Activated B cell treated with CpG ODN at 0.5 μM for 24 hours (primary cell): ENCODE data around the gene OR52E1. TPM values are rescaled to one million over a fixed set of nuclear protein-coding genes. Genes with fewer than 3 reads are reported as not detected.

Experiments used
- ATAC-seq: fragments of 200-7000 bp; cut with Tn5 transposase; one replicate; pipeline ENCODE4 v1.10.0; 2021; ENCODE audit warnings: low read depth, mild to moderate bottlenecking, moderate library complexity
- CTCF ChIA-PET: fragments of 350-600 bp; sonication (Branson Sonifier 250); formaldehyde crosslinking; loops from one replicate; lab custom pipeline; 2021; ENCODE audit warnings: antibody characterized with exemption; lab: Charles Lee
- POLR2A ChIA-PET: fragments of 350-600 bp; sonication (Branson Sonifier 250); formaldehyde crosslinking; loops from one replicate; lab custom pipeline; 2021; ENCODE audit warnings: antibody characterized with exemption; lab: Charles Lee
- DNase-seq: peaks from one replicate; pipeline ENCODE4 v3.0.0; 2022
- H3K27ac Mint-ChIP-seq: one replicate; pipeline ENCODE4 v1.8.0; 2020; ENCODE audit warnings: mixed read lengths
- H3K27me3 Mint-ChIP-seq: one replicate; pipeline ENCODE4 v1.8.0; 2021; ENCODE audit warnings: mixed read lengths
- H3K36me3 Mint-ChIP-seq: one replicate; pipeline ENCODE4 v1.8.0; 2021; ENCODE audit warnings: low read depth, mixed read lengths
- H3K4me1 Mint-ChIP-seq: one replicate; pipeline ENCODE4 v1.8.0; 2021; ENCODE audit warnings: mixed read lengths
- H3K4me3 Mint-ChIP-seq: one replicate; pipeline ENCODE4 v1.8.0; 2020; ENCODE audit warnings: mild to moderate bottlenecking, mixed read lengths
- H3K9me3 Mint-ChIP-seq: one replicate; pipeline ENCODE4 v1.8.0; 2020; ENCODE audit warnings: mixed read lengths
- intact Hi-C: fragments of 100-400 bp; cut with micrococcal nuclease; formaldehyde crosslinking; loops from one replicate; pipeline ENCODE4 v1.15.1; 2024
- total RNA-seq: library from RNA; stranded (reverse); gene quantifications from 2 replicates; pipeline ENCODE4 v1.2.3, GENCODE V29; 2022
- TF ChIP-seq, protein P1 (sequence below): fragments of 200-600 bp; IDR thresholded peaks from one replicate; pipeline ENCODE4 v1.8.0; 2022; ENCODE audit warnings: antibody characterized with exemption, mild to moderate bottlenecking

The OR52E1 gene
- total RNA-seq, 1 donor from 2014 or later, result not detected

DNA sequence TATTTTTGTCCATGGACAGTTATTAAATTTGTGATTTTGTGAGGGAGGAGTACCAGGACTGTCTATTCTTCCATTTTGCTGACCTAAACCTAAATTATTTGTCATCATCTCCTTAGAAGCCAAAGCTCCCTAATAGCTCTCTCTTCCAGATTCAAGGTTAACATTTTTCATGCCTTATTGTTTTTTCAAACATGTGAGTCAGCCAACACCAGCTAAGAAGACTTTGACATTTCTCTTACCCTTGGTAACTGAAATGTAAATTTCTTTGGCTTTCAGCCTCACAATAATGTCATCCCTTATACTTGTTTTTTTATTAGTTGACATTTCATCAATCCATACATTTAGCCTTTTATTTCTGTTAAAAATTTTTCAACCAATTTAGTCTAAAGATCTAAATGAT, 19.2 kb downstream of the OR52E1 start:
- ATAC-seq, result no peak

DNA sequence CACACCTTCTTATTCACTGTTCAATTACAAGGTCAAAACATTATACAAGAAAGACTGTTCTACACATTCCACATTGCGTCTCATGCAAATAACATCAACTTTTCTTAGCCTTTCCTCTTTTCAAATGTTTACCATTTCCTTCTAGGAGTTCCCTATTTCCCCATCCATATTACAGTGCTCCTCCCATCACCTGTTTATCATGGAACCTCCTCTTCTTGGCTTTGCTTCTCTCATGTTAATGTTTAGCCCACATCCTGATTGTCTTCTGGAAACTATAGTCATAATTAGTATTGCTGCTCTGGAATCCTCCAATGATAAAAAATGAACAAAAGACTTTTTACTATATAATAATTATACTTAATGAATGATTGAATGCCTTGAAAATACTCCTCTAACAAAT, 21.3 kb downstream of the OR52E1 start:
- DNase-seq, result no peak
- no peaks in the 10 kb centered on the region for H3K36me3 Mint-ChIP-seq
- H3K4me3 Mint-ChIP-seq, result no peak overlapping the region
- no peaks in the 10 kb centered on the region for H3K4me1 Mint-ChIP-seq
- H3K27ac Mint-ChIP-seq, result no peak overlapping the region
- ChIA-PET CTCF (no interaction called here), POLR2A (no interaction called here)
- intact Hi-C loops, result no loop called here
- no peak for ATAC-seq
- no peaks in the 10 kb centered on the region for H3K9me3 Mint-ChIP-seq
- no peaks in the 10 kb centered on the region for H3K27me3 Mint-ChIP-seq
- TF ChIP-seq, protein P1, sequence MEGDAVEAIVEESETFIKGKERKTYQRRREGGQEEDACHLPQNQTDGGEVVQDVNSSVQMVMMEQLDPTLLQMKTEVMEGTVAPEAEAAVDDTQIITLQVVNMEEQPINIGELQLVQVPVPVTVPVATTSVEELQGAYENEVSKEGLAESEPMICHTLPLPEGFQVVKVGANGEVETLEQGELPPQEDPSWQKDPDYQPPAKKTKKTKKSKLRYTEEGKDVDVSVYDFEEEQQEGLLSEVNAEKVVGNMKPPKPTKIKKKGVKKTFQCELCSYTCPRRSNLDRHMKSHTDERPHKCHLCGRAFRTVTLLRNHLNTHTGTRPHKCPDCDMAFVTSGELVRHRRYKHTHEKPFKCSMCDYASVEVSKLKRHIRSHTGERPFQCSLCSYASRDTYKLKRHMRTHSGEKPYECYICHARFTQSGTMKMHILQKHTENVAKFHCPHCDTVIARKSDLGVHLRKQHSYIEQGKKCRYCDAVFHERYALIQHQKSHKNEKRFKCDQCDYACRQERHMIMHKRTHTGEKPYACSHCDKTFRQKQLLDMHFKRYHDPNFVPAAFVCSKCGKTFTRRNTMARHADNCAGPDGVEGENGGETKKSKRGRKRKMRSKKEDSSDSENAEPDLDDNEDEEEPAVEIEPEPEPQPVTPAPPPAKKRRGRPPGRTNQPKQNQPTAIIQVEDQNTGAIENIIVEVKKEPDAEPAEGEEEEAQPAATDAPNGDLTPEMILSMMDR, result no peak

More for the DNA sequence above, 19.2 kb downstream of the OR52E1 start:
- Mint-ChIP-seq H3K27me3 (no peaks in the 10 kb centered on the region), H3K36me3 (no peaks in the 10 kb centered on the region), H3K4me3 (no peak overlapping the region), H3K9me3 (no peaks in the 10 kb centered on the region), H3K27ac (no peak overlapping the region), H3K4me1 (no peaks in the 10 kb centered on the region)
- intact Hi-C loops, result no loop called here
- CTCF ChIA-PET, result no interaction called here
- POLR2A ChIA-PET, result no interaction called here
- DNase-seq, result no peak
- TF ChIP-seq, protein P1, result no peak

DNA sequence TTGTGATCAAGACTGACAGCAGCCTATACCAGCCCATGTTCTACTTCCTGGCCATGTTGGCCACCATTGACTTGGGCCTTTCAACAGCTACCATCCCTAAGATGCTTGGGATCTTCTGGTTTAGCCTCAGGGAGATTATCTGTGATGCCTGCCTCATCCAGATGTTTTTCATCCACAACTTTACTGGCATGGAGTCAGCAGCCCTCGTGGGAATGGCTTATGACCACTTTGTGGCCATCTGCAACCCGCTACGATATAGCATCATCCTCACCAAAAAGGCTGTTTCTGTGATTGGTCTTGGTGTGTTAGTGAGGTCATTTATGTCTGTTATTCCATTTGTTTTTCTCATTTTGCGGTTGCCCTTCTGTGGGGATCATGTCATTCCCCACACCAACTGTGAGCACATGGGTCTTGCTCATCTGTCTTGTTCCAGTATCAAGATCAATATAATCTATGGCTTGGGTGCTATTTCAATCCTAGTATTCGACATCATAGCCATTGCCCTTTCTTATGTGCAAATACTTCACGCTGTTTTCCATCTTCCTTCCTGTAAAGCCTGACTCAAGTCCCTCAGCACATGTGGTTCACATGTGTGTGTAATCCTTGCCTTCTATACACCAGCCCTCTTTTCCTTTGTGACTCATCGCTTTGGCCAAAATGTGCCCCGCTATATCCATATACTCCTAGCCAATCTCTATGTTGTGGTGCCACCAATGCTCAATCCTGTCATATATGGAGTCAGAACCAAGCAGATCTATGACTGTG, 23.6 kb downstream of the OR52E1 start:
- H3K27me3 Mint-ChIP-seq, result no peaks in the 10 kb centered on the region
- ChIA-PET CTCF (no interaction called here), POLR2A (no interaction called here)
- DNase-seq (no peak), ATAC-seq (no peak)
- H3K27ac Mint-ChIP-seq, result no peak overlapping the region
- no peaks in the 10 kb centered on the region for H3K4me1 Mint-ChIP-seq
- no peaks in the 10 kb centered on the region for H3K36me3 Mint-ChIP-seq
- no peak overlapping the region for H3K4me3 Mint-ChIP-seq
- no peaks in the 10 kb centered on the region for H3K9me3 Mint-ChIP-seq
- TF ChIP-seq, protein P1, result no peak
- intact Hi-C loops, result no loop called here

DNA sequence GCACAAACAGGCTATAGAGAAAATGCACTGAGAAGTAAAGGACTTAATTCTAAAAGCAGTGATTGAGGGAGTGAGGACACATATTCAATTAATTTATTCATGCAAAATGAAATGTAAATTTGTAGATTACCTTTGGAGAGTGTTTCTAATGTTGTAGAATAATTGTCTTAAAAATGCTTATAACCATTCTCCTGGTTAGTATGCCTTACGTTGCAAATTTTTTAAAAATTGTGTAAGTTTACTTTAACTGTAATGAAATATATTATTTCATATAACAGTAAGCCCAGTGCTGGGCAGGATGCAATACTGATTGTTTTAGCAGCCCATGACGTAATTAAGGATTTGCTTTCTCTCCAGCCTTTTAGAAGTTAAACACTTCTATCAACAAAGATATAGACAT, 26.6 kb downstream of the OR52E1 start:
- intact Hi-C loops, result no loop called here
- H3K27me3 Mint-ChIP-seq, result no peaks in the 10 kb centered on the region
- DNase-seq (no peak), ATAC-seq (no peak)
- ChIA-PET POLR2A (no interaction called here), CTCF (no interaction called here)
- H3K4me1 Mint-ChIP-seq, result no peaks in the 10 kb centered on the region
- H3K4me3 Mint-ChIP-seq, result no peak overlapping the region
- H3K27ac Mint-ChIP-seq, result no peak overlapping the region
- H3K36me3 Mint-ChIP-seq, result no peaks in the 10 kb centered on the region
- H3K9me3 Mint-ChIP-seq, result no peaks in the 10 kb centered on the region
- TF ChIP-seq, protein P1, result no peak

DNA sequence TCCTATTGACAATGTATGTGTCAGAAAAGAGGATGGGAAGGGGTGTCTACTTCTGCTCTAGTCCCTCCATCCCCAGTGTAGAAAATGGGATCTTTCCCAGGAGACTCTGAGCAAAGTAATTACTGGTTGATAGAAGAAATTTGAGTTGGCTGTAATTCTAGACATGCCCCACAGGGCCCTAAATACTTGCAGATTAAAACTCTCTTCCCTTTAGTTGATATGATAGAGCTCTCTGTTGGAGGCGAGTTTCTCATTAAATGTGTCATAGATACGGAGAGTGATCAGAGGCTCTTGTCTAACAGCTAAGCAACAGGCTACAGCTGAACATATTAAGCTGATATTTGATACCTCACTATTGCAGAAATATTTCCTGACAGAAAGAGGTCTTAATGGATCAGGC, 32.9 kb downstream of the OR52E1 start:
- Mint-ChIP-seq H3K9me3 (no peaks in the 10 kb centered on the region), H3K27ac (no peak overlapping the region), H3K27me3 (no peaks in the 10 kb centered on the region), H3K4me1 (no peaks in the 10 kb centered on the region), H3K36me3 (no peaks in the 10 kb centered on the region), H3K4me3 (no peak overlapping the region)
- CTCF ChIA-PET, result no interaction called here
- intact Hi-C loops, result no loop called here
- TF ChIP-seq, protein P1, result no peak
- ATAC-seq (no peak), DNase-seq (no peak)
- POLR2A ChIA-PET, result no interaction called here
